H1 (cell line): ENCODE measurements around the gene BATF3. TPM values are rescaled to one million over a fixed set of nuclear protein-coding genes. Genes with fewer than 3 reads are reported as not detected.

Experiments used
- CTCF ChIA-PET: fragments of 300-600 bp; sonication (Branson Sonifier 250); formaldehyde crosslinking; loops from one replicate; lab custom pipeline; 2021; ENCODE audit not compliant: partially characterized antibody; lab: Charles Lee
- POLR2A ChIA-PET: fragments of 300-600 bp; sonication (Branson Sonifier 250); formaldehyde crosslinking; loops from one replicate; lab custom pipeline; 2021; ENCODE audit warnings: inconsistent platforms; ENCODE audit not compliant: partially characterized antibody; lab: Charles Lee
- DNase-seq, 2 experiments: peaks; one replicate each; pipeline versions ENCODE4 v3.0.0 to v3.0.0-alpha.2; 2010 to 2022; ENCODE audit warnings: low spot score in 2 of 2, low read depth in 1 of 2, mixed read lengths in 1 of 2
- FAIRE-seq: peaks from 2 replicates; lab custom pipeline; 2011; peaks lifted over from hg19 to GRCh38; lab: Jason Lieb, UNC
- H2AFZ ChIP-seq: 2 replicates; pipeline ENCODE4 v1.8.1; 2012; ENCODE audit warnings: low read length, inconsistent platforms
- H2AK5ac ChIP-seq: 2 replicates; pipeline ENCODE4 v1.6.1; 2013; ENCODE audit warnings: low read depth, low read length
- H2BK120ac ChIP-seq: replicated peaks from 2 replicates; pipeline ENCODE3; 2013; ENCODE audit warnings: low read depth, low read length, inconsistent platforms
- H2BK12ac ChIP-seq: 2 replicates; pipeline ENCODE4 v1.6.1; 2013; ENCODE audit warnings: low read depth, low read length
- H2BK15ac ChIP-seq: 2 replicates; pipeline ENCODE4 v1.6.1; 2013; ENCODE audit warnings: low read length
- H2BK20ac ChIP-seq: 2 replicates; pipeline ENCODE4 v1.6.1; 2013; ENCODE audit warnings: low read length
- H2BK5ac ChIP-seq: 2 replicates; pipeline ENCODE4 v1.6.1; 2013; ENCODE audit warnings: low read depth, low read length
- H3K14ac ChIP-seq: 2 replicates; pipeline ENCODE4 v1.6.1; 2013; ENCODE audit warnings: inconsistent platforms; ENCODE audit not compliant: insufficient read length
- H3K18ac ChIP-seq: 2 replicates; pipeline ENCODE4 v1.6.1; 2013; ENCODE audit warnings: low read length; ENCODE audit errors: extremely low read depth
- H3K23ac ChIP-seq: 2 replicates; pipeline ENCODE4 v1.6.1; 2013; ENCODE audit warnings: inconsistent platforms; ENCODE audit not compliant: insufficient read length
- H3K23me2 ChIP-seq: 2 replicates; pipeline ENCODE4 v1.6.1; 2013; ENCODE audit warnings: low read depth, low read length
- H3K27ac ChIP-seq: 2 replicates; pipeline ENCODE4 v1.6.1; 2011; ENCODE audit warnings: low read depth, low read length, inconsistent platforms
- H3K27me3 ChIP-seq, 4 experiments: replicated peaks in 1 of 4; 1 replicate in 1 of 4; 2 replicates in 3 of 4; pipeline versions ENCODE4 v1.6.1 to v1.8.1; 2011 to 2013; ENCODE audit warnings: low read length in 3 of 4, mild to moderate bottlenecking in 3 of 4, inconsistent platforms in 2 of 4, mixed read lengths in 2 of 4, moderate library complexity in 1 of 4; ENCODE audit not compliant: control insufficient read depth in 3 of 4, insufficient read depth in 3 of 4; ENCODE audit errors: extremely low read depth in 1 of 4
- H3K36me3 ChIP-seq, 4 experiments: 2 replicates each; pipeline versions ENCODE4 v1.6.1 to v1.8.1; 2011 to 2013; ENCODE audit warnings: mild to moderate bottlenecking in 4 of 4, low read length in 3 of 4, moderate library complexity in 2 of 4, control low read depth in 1 of 4, inconsistent platforms in 1 of 4; ENCODE audit not compliant: insufficient read depth in 4 of 4, control insufficient read depth in 2 of 4
- H3K4ac ChIP-seq: replicated peaks from 2 replicates; pipeline ENCODE3; 2013; ENCODE audit warnings: low read length, low read depth, mixed read lengths, inconsistent platforms; ENCODE audit not compliant: insufficient read length
- H3K4me1 ChIP-seq, 4 experiments: replicated peaks in 1 of 4; 1 replicate in 1 of 4; 2 replicates in 3 of 4; pipeline versions ENCODE4 v1.6.1 to v1.8.1; 2011 to 2013; ENCODE audit warnings: low read length in 3 of 4, inconsistent platforms in 2 of 4, mixed read lengths in 1 of 4; ENCODE audit not compliant: insufficient read depth in 4 of 4, control insufficient read depth in 3 of 4
- H3K4me2 ChIP-seq, 2 experiments: 2 replicates each; pipeline versions ENCODE4 v1.6.1 to v1.8.1; 2011 to 2013; ENCODE audit warnings: low read depth in 2 of 2, low read length in 2 of 2, control low read depth in 1 of 2, inconsistent platforms in 1 of 2, mild to moderate bottlenecking in 1 of 2; ENCODE audit not compliant: insufficient read depth in 1 of 2
- H3K4me3 ChIP-seq, 4 experiments: fragments of 200-600, 300-600 bp in 1 of 4; sonication (generic), shearing (Covaris generic), sonication (Bioruptor Twin) in 1 of 4; 2 replicates each; pipeline versions ENCODE4 v1.5.1 to v1.8.1; 2011 to 2016; ENCODE audit warnings: low read length in 4 of 4, low read depth in 3 of 4, control low read depth in 2 of 4, inconsistent platforms in 2 of 4, mild to moderate bottlenecking in 2 of 4, mixed read lengths in 1 of 4, moderate library complexity in 1 of 4; ENCODE audit not compliant: insufficient read depth in 2 of 4; ENCODE audit errors: extremely low read depth in 1 of 4
- H3K56ac ChIP-seq: replicated peaks from 2 replicates; pipeline ENCODE3; 2013; ENCODE audit warnings: low read depth, mild to moderate bottlenecking, mixed read lengths, low read length, inconsistent platforms; ENCODE audit not compliant: insufficient read length
- H3K79me1 ChIP-seq: 2 replicates; pipeline ENCODE4 v1.6.1; 2013; ENCODE audit warnings: low read depth, low read length, control low read depth
- H3K79me2 ChIP-seq, 2 experiments: 2 replicates each; pipeline versions ENCODE4 v1.6.1 to v1.8.1; 2012 to 2013; ENCODE audit warnings: low read length in 2 of 2, mild to moderate bottlenecking in 2 of 2, inconsistent platforms in 1 of 2; ENCODE audit not compliant: insufficient read depth in 2 of 2, control insufficient read depth in 1 of 2
- H3K9ac ChIP-seq, 4 experiments: replicated peaks in 1 of 4; 1 replicate in 1 of 4; 2 replicates in 3 of 4; pipeline versions ENCODE4 v1.6.1 to v1.8.1; 2011 to 2013; ENCODE audit warnings: low read depth in 3 of 4, low read length in 3 of 4, control low read depth in 2 of 4, mild to moderate bottlenecking in 2 of 4, moderate library complexity in 2 of 4, inconsistent platforms in 1 of 4; ENCODE audit errors: extremely low read depth in 1 of 4
- H3K9me3 ChIP-seq, 2 experiments: 2 replicates each; pipeline versions ENCODE4 v1.6.1 to v1.8.1; 2012 to 2013; ENCODE audit warnings: mild to moderate bottlenecking in 2 of 2, moderate library complexity in 2 of 2, control low read depth in 1 of 2, inconsistent platforms in 1 of 2, low read depth in 1 of 2, low read length in 1 of 2, mixed read lengths in 1 of 2; ENCODE audit not compliant: insufficient read depth in 2 of 2
- H4K20me1 ChIP-seq, 2 experiments: replicated peaks in 1 of 2; 2 replicates each; pipeline versions ENCODE3 to v1.8.1; 2011 to 2013; ENCODE audit warnings: inconsistent platforms in 2 of 2, low read length in 2 of 2, mild to moderate bottlenecking in 1 of 2; ENCODE audit not compliant: insufficient read depth in 2 of 2, control insufficient read depth in 1 of 2
- H4K5ac ChIP-seq: 2 replicates; pipeline ENCODE4 v1.6.1; 2013; ENCODE audit warnings: low read length, low read depth, mixed read lengths, inconsistent platforms; ENCODE audit not compliant: insufficient read length
- H4K8ac ChIP-seq: 2 replicates; pipeline ENCODE4 v1.8.0; 2013; ENCODE audit warnings: mild to moderate bottlenecking, moderate library complexity, low read length, inconsistent platforms; ENCODE audit not compliant: insufficient read depth; ENCODE audit errors: extremely low read depth
- H4K91ac ChIP-seq: replicated peaks from 2 replicates; pipeline ENCODE3; 2013; ENCODE audit warnings: low read length, mixed read lengths, inconsistent platforms; ENCODE audit not compliant: insufficient read length
- ATF2 ChIP-seq: IDR thresholded peaks from 2 replicates; pipeline ENCODE4 v1.6.1; 2012; ENCODE audit warnings: low read length, inconsistent platforms
- BCL11A ChIP-seq, 2 experiments: IDR thresholded peaks; one replicate each; pipeline ENCODE4 v1.6.1; 2011; ENCODE audit warnings: low read depth in 2 of 2, low read length in 2 of 2, mild to moderate bottlenecking in 2 of 2
- CHD1 ChIP-seq: IDR thresholded peaks from 2 replicates; pipeline ENCODE4 v1.6.1; 2012; ENCODE audit warnings: low read depth, low read length, improper control_type of control experiment
- GABPA ChIP-seq: IDR thresholded peaks from 2 replicates; pipeline ENCODE4 v1.6.1; 2011; ENCODE audit warnings: mild to moderate bottlenecking, low read length, moderate library complexity, borderline replicate concordance; ENCODE audit not compliant: insufficient read depth
- JUND ChIP-seq: IDR thresholded peaks from 2 replicates; pipeline ENCODE4 v1.6.1; 2011; ENCODE audit warnings: mild to moderate bottlenecking, improper control_type of control experiment, low read length
- MAX ChIP-seq: IDR thresholded peaks from 2 replicates; pipeline ENCODE4 v1.6.1; 2012; ENCODE audit warnings: inconsistent platforms
- PHF8 ChIP-seq: fragments of 200-600 bp; sonication (generic); conservative IDR thresholded peaks from 2 replicates; pipeline ENCODE4 v1.7.1; 2012; ENCODE audit warnings: low read depth, mild to moderate bottlenecking, inconsistent platforms, low read length, moderate library complexity
- RXRA ChIP-seq: IDR thresholded peaks from 2 replicates; pipeline ENCODE4 v1.6.1; 2011; ENCODE audit warnings: low read depth, mild to moderate bottlenecking, low read length, moderate library complexity; ENCODE audit not compliant: insufficient read depth
- SIN3A ChIP-seq, 2 experiments: IDR thresholded peaks in 1 of 2; conservative IDR thresholded peaks in 1 of 2; 2 replicates each; pipeline ENCODE4 v1.6.1; 2011 to 2012; ENCODE audit warnings: low read length in 2 of 2, improper control_type of control experiment in 1 of 2, low read depth in 1 of 2, mild to moderate bottlenecking in 1 of 2
- SP4 ChIP-seq: IDR thresholded peaks from 2 replicates; pipeline ENCODE4 v1.6.1; 2012; ENCODE audit warnings: low read length, inconsistent platforms
- WGBS, 2 experiments: shearing (Covaris generic) in 1 of 2; methylation state at CpG; one replicate each; pipeline versions ENCODE4 v1.1.6 to v1.1.7; 2013 to 2015; ENCODE audit warnings: low lambda C conversion rate in 2 of 2, mixed read lengths in 2 of 2, inconsistent platforms in 1 of 2, low coverage in 1 of 2, missing lambda C conversion rate in 1 of 2; ENCODE audit not compliant: insufficient replicate concordance in 2 of 2, insufficient coverage in 1 of 2, insufficient read length in 1 of 2; ENCODE audit errors: extremely low coverage in 1 of 2, missing lambda C conversion rate in 1 of 2; 5-methylcytosine and 5-hydroxymethylcytosine counted together
- polyA plus RNA-seq, 7 experiments: library from polyadenylated mRNA; depleted of rRNA in 3 of 7; stranded (reverse) in 5 of 7; unstranded in 2 of 7; fragments of >200 nt in 5 of 7; fragments of 200-250 nt in 2 of 7; gene quantifications; 1 replicate in 5 of 7; 2 replicates in 1 of 7; 4 replicates in 1 of 7; pipeline versions ENCODE4 v1.2.1 to v1.2.3, GENCODE V29; 2011 to 2013; ENCODE audit warnings: missing spikeins in 2 of 7, mixed read lengths in 2 of 7
- total RNA-seq: library from RNA; stranded (reverse); fragmentation: NEBNext Ultra II Directional; extraction: Animal tissue kit (Norgen Biotek cat#: 25700); gene quantifications from 2 replicates; pipeline ENCODE4 v1.2.1, GENCODE V29; 2021

The BATF3 gene
- total and polyA plus RNA-seq, 2 of the 8 experiments (the other 6 are each of a cell fraction or from before 2014, with no cell fraction given), result 6.3 TPM

- Histone ChIP-seq H4K91ac (no peak overlapping the region), H3K4ac (no peak overlapping the region), H4K5ac (no peak overlapping the region), H3K14ac (no peak overlapping the region), H2BK12ac (no peak overlapping the region), H3K79me1 (no peaks in the 10 kb centered on the region), H3K27ac (no peak overlapping the region), H3K4me1 (no peaks in the 10 kb centered on the region), H3K23ac (no peak overlapping the region), H2AFZ (no peak overlapping the region), H3K79me2 (no peaks in the 10 kb centered on the region), H3K9ac (no peak overlapping the region), H3K56ac (no peak overlapping the region), H4K20me1 (no peaks in the 10 kb centered on the region), H2AK5ac (no peak overlapping the region), H2BK15ac (no peak overlapping the region), H2BK120ac (no peak overlapping the region), H2BK20ac (no peak overlapping the region), H3K18ac (no peak overlapping the region), H3K4me2 (no peak overlapping the region), H4K8ac (no peak overlapping the region), H3K27me3 (no peaks in the 10 kb centered on the region), H3K23me2 (no peaks in the 10 kb centered on the region), H3K36me3 (no peaks in the 10 kb centered on the region), H3K9me3 (no peaks in the 10 kb centered on the region; a peak in 1 of 4 replicates), H3K4me3 (no peak overlapping the region), H2BK5ac (no peak overlapping the region)
- DNase-seq, result no peak
- 96% methylated on average over 4 of the region's 4 CpGs; no CpG with 5 or more reads in 1 of the 2 experiments for WGBS, 2 experiments
- FAIRE-seq, result no peak
- ChIA-PET CTCF (interaction anchor here (1.0 to 2.2 kb wide), 2 partner anchors 10 to 11 kb away, joined by 3 to 6 read pairs; no protein-coding TSS in a partner anchor), POLR2A (no interaction called here)
- TF ChIP-seq SP4 (no peak), RXRA (no peak), SIN3A (conservative IDR thresholded peaks at IDR 0.05 in 1 of 2, IDR thresholded peaks at IDR 0.05 in 1 of 2; ENCODE audit: low read depth in 1 of 2, low read length in 2 of 2) (no peak), PHF8 (no peak), BCL11A (IDR thresholded peaks at IDR 0.05; ENCODE audit: low read depth in 2 of 2, low read length in 2 of 2) (no peak), JUND (no peak), ATF2 (no peak), MAX (no peak), CHD1 (no peak), GABPA (no peak)
These were observed 13.0 kb upstream of the BATF3 start for GRCh38 chr1:212712451-212713303.
